NB4 (cell line): ENCODE measurements around the gene BLOC1S4.
"Not testable (repeated sequence)": the region's sequence is repeated elsewhere in the genome, so short reads cannot be mapped to it uniquely, and the experiment has no call there.

Experiments used
- MAX ChIP-seq: IDR thresholded peaks from 2 replicates; pipeline ENCODE4 v1.6.1; 2011; ENCODE audit warnings: low read depth, low read length
- POLR2A ChIP-seq: IDR thresholded peaks from 2 replicates; pipeline ENCODE4 v1.6.1; 2011; ENCODE audit warnings: mild to moderate bottlenecking; ENCODE audit not compliant: insufficient read length; ENCODE audit errors: extremely low read depth
- TF ChIP-seq, protein P1 (sequence below): IDR thresholded peaks from one replicate; pipeline ENCODE4 v1.5.1; 2012; ENCODE audit warnings: low read depth, low read length

GRCh38 chr4:6672541-6673190 lies 43.3 kb upstream of the BLOC1S4 start:
- TF ChIP-seq POLR2A, MAX: not testable (repeated sequence)
- TF ChIP-seq, protein P1, sequence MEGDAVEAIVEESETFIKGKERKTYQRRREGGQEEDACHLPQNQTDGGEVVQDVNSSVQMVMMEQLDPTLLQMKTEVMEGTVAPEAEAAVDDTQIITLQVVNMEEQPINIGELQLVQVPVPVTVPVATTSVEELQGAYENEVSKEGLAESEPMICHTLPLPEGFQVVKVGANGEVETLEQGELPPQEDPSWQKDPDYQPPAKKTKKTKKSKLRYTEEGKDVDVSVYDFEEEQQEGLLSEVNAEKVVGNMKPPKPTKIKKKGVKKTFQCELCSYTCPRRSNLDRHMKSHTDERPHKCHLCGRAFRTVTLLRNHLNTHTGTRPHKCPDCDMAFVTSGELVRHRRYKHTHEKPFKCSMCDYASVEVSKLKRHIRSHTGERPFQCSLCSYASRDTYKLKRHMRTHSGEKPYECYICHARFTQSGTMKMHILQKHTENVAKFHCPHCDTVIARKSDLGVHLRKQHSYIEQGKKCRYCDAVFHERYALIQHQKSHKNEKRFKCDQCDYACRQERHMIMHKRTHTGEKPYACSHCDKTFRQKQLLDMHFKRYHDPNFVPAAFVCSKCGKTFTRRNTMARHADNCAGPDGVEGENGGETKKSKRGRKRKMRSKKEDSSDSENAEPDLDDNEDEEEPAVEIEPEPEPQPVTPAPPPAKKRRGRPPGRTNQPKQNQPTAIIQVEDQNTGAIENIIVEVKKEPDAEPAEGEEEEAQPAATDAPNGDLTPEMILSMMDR = not testable (repeated sequence)
